Endothelial cell of umbilical vein (primary cell): ENCODE data around the gene ADARB1. TPM values are rescaled to one million over a fixed set of nuclear protein-coding genes. Genes with fewer than 3 reads are reported as not detected.

Experiments
- BruUV-seq: library from RNA; stranded (reverse); fragments of 400-500 nt; replicated peaks from 2 replicates; lab custom pipeline; 2021; lab: Mats Ljungman, UMichigan
- CTCF ChIA-PET: fragments of 300-600, 350-600 bp; sonication (Branson Sonifier 250); formaldehyde crosslinking; loops from one replicate; lab custom pipeline; 2021; ENCODE audit warnings: antibody characterized with exemption, inconsistent platforms; lab: Charles Lee
- POLR2A ChIA-PET: fragments of 300-600, 350-600 bp; sonication (Branson Sonifier 250); formaldehyde crosslinking; loops from one replicate; lab custom pipeline; 2021; ENCODE audit warnings: antibody characterized with exemption, inconsistent platforms; lab: Charles Lee
- DNase-seq: peaks from one replicate; pipeline ENCODE4 v3.0.0-alpha.2; 2011; ENCODE audit warnings: low read depth, low spot score
- FAIRE-seq: peaks from 2 replicates; lab custom pipeline; 2011; peaks lifted over from hg19 to GRCh38; lab: Jason Lieb, UNC
- H2AFZ ChIP-seq: 2 replicates; pipeline ENCODE4 v1.6.0; 2012; ENCODE audit warnings: low read depth, low read length, control low read depth, inconsistent platforms
- H3K27ac ChIP-seq: 2 replicates; pipeline ENCODE4 v1.5.1; 2011; ENCODE audit warnings: low read depth, mild to moderate bottlenecking, control low read depth, low read length, moderate library complexity; ENCODE audit not compliant: insufficient read depth
- H3K27me3 ChIP-seq, 2 experiments: 2 replicates each; pipeline versions ENCODE4 v1.6.0 to v1.6.1; 2011; ENCODE audit warnings: low read length in 2 of 2, mixed read lengths in 1 of 2; ENCODE audit not compliant: control insufficient read depth in 2 of 2, insufficient read depth in 2 of 2
- H3K36me3 ChIP-seq, 2 experiments: 2 replicates in 1 of 2; 3 replicates in 1 of 2; pipeline ENCODE4 v1.5.1; 2011; ENCODE audit warnings: low read length in 2 of 2, mild to moderate bottlenecking in 1 of 2, moderate library complexity in 1 of 2; ENCODE audit not compliant: control insufficient read depth in 2 of 2, insufficient read depth in 2 of 2; ENCODE audit errors: extremely low read depth in 1 of 2
- H3K4me1 ChIP-seq: 3 replicates; pipeline ENCODE4 v1.5.1; 2011; ENCODE audit warnings: mild to moderate bottlenecking, low read length; ENCODE audit not compliant: control insufficient read depth, insufficient read depth; ENCODE audit errors: extremely low read depth
- H3K4me2 ChIP-seq: 2 replicates; pipeline ENCODE4 v1.6.1; 2011; ENCODE audit warnings: low read length, control low read depth, mixed read lengths; ENCODE audit not compliant: insufficient read depth
- H3K4me3 ChIP-seq, 3 experiments: fragments of 200-600 bp in 1 of 3; sonication (generic), shearing (Covaris generic) in 1 of 3; replicated peaks in 1 of 3; 2 replicates each; pipeline ENCODE4 v1.5.1; 2011 to 2016; ENCODE audit warnings: control low read depth in 3 of 3, low read length in 3 of 3, mild to moderate bottlenecking in 2 of 3, inconsistent platforms in 1 of 3, low read depth in 1 of 3, moderate library complexity in 1 of 3; ENCODE audit not compliant: insufficient read depth in 1 of 3
- H3K79me2 ChIP-seq: 2 replicates; pipeline ENCODE4 v1.6.0; 2012; ENCODE audit warnings: low read length, inconsistent platforms; ENCODE audit not compliant: control insufficient read depth, insufficient read depth
- H3K9ac ChIP-seq: replicated peaks from 2 replicates; pipeline ENCODE3; 2011; ENCODE audit warnings: low read length, control low read depth; ENCODE audit not compliant: insufficient read depth; ENCODE audit errors: extremely low read depth
- H3K9me1 ChIP-seq: replicated peaks from 3 replicates; pipeline ENCODE4 v1.6.0; 2011; ENCODE audit warnings: mild to moderate bottlenecking, low read length; ENCODE audit not compliant: control insufficient read depth, insufficient read depth; ENCODE audit errors: extremely low read depth
- H3K9me3 ChIP-seq: replicated peaks from 2 replicates; pipeline ENCODE4 v1.5.1; 2012; ENCODE audit warnings: low read length, inconsistent platforms; ENCODE audit not compliant: control insufficient read depth, insufficient read depth
- H4K20me1 ChIP-seq: replicated peaks from 2 replicates; pipeline ENCODE3; 2011; ENCODE audit warnings: mild to moderate bottlenecking, low read length; ENCODE audit not compliant: control insufficient read depth, insufficient read depth; ENCODE audit errors: extremely low read depth
- CTCF ChIP-seq, 2 donors: IDR thresholded peaks; 1 replicate in 1 of 2; 2 replicates in 1 of 2; pipeline ENCODE4 v1.5.1; 2011; ENCODE audit warnings: low read length in 2 of 2, mild to moderate bottlenecking in 2 of 2, moderate library complexity in 2 of 2, control low read depth in 1 of 2, inconsistent platforms in 1 of 2, low read depth in 1 of 2; ENCODE audit not compliant: insufficient read depth in 1 of 2; ENCODE audit errors: extremely low read depth in 1 of 2
- EZH2 ChIP-seq: IDR thresholded peaks from 2 replicates; pipeline ENCODE4 v1.6.1; 2012; ENCODE audit warnings: borderline replicate concordance, low read depth, mild to moderate bottlenecking, moderate library complexity, low read length, inconsistent platforms; ENCODE audit not compliant: severe bottlenecking
- FOS ChIP-seq: IDR thresholded peaks from 2 replicates; pipeline ENCODE4 v1.6.1; 2011; ENCODE audit warnings: mild to moderate bottlenecking, low read length, moderate library complexity, borderline replicate concordance; ENCODE audit not compliant: insufficient read depth
- GATA2 ChIP-seq: IDR thresholded peaks from 2 replicates; pipeline ENCODE4 v1.7.0; 2011; ENCODE audit warnings: low read depth, mild to moderate bottlenecking, moderate library complexity, mixed read lengths, low read length; ENCODE audit not compliant: insufficient read length, insufficient read depth
- JUN ChIP-seq: IDR thresholded peaks from 2 replicates; pipeline ENCODE4 v1.6.1; 2011; ENCODE audit warnings: borderline replicate concordance, low read depth; ENCODE audit not compliant: insufficient read length, insufficient read depth
- MYC ChIP-seq: IDR thresholded peaks from one replicate; pipeline ENCODE4 v1.6.1; 2011; ENCODE audit warnings: mild to moderate bottlenecking, low read depth, low read length
- POLR2A ChIP-seq: IDR thresholded peaks from 2 replicates; pipeline ENCODE4 v1.6.1; 2012; ENCODE audit warnings: low read depth, mild to moderate bottlenecking, control low read depth, low read length
- POLR2AphosphoS5 ChIP-seq: IDR thresholded peaks from 2 replicates; pipeline ENCODE4 v1.6.1; 2012; ENCODE audit warnings: low read depth, mild to moderate bottlenecking, control low read depth, low read length, moderate library complexity; ENCODE audit not compliant: insufficient read depth
- dilution Hi-C: fragments of 300-500 bp; cut with MboI; formaldehyde crosslinking; loops from one replicate; pipeline ENCODE4 v1.15.0; 2019; ENCODE audit warnings: low sequenced_read_pairs; ENCODE audit not compliant: extremely low pct_ligation_motif_present
- intact Hi-C: fragments of 100-400 bp; cut with micrococcal nuclease; formaldehyde crosslinking; loops from one replicate; pipeline ENCODE4 v1.10.0; 2022
- polyA plus RNA-seq, 4 experiments: library from polyadenylated mRNA; depleted of rRNA in 3 of 4; stranded (reverse) in 3 of 4; unstranded in 1 of 4; fragments of >200 nt; gene quantifications; 2 replicates each; pipeline versions ENCODE4 v1.2.1 to v1.2.3, GENCODE V29; 2011 to 2012; ENCODE audit warnings: missing spikeins in 1 of 4
- total RNA-seq: library from RNA; stranded (reverse); gene quantifications from 2 replicates; pipeline ENCODE4 v1.2.3, GENCODE V29; 2021
- TF ChIP-seq, protein P1 (sequence below): IDR thresholded peaks from 2 replicates; pipeline ENCODE4 v1.6.1; 2011; ENCODE audit not compliant: insufficient read depth, insufficient read length

The ADARB1 gene
- total and polyA plus RNA-seq, 2 donors (not counting 3 experiments of a cell fraction or from before 2014, with no cell fraction given) = 32.5 to 54.3 TPM

- TF ChIP-seq, protein P1, sequence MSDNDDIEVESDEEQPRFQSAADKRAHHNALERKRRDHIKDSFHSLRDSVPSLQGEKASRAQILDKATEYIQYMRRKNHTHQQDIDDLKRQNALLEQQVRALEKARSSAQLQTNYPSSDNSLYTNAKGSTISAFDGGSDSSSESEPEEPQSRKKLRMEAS = no peak
- no peak for TF ChIP-seq MYC
- no peak for TF ChIP-seq POLR2AphosphoS5
- no peak for TF ChIP-seq EZH2
- no peak for TF ChIP-seq CTCF (IDR thresholded peaks at IDR 0.05; ENCODE audit: extremely low read depth in 1 of 2, insufficient read depth in 1 of 2, low read depth in 1 of 2, low read length in 2 of 2)
- no peak for TF ChIP-seq JUN
- no peak for TF ChIP-seq FOS
- TF ChIP-seq POLR2A = no peak
- TF ChIP-seq GATA2 = no peak
- POLR2A ChIA-PET = no interaction called here
- Histone ChIP-seq H3K9me3 (no peaks in the 10 kb centered on the region), H3K9ac (no peak overlapping the region), H3K79me2 (no peaks in the 10 kb centered on the region), H3K27ac (no peak overlapping the region), H3K36me3 (no peaks in the 10 kb centered on the region), H3K9me1 (no peaks in the 10 kb centered on the region), H3K4me1 (no peaks in the 10 kb centered on the region), H3K4me2 (no peak overlapping the region), H3K27me3 (peaks cover under 1 to 2% of the 10 kb centered on the region in 2 experiments), H3K4me3 (no peak overlapping the region), H4K20me1 (no peaks in the 10 kb centered on the region), H2AFZ (no peak overlapping the region)
- no TSS peak for BruUV-seq
- DNase-seq (no peak), FAIRE-seq (no peak)
- CTCF ChIA-PET = no interaction called here
- intact Hi-C loops = no loop called here
- dilution Hi-C loops = no loop called here
Measured at GRCh38 chr21:45255381-45256020, 181.1 kb downstream of the ADARB1 start.
